Thyroid gland (tissue), 4 donors: ENCODE data around the gene KIF1B. TPM values are rescaled to one million over a fixed set of nuclear protein-coding genes. Genes with fewer than 3 reads are reported as not detected.
"Not testable (repeated sequence)": the region's sequence is repeated elsewhere in the genome, so short reads cannot be mapped to it uniquely, and the experiment has no call there.

ENCODE experiments used
- DNase-seq, 2 donors: peaks; one replicate each; pipeline ENCODE4 v3.0.0-alpha.2; 2019
- H3K27ac ChIP-seq, 3 donors: fragments of 200-600 bp; sonication (generic); 1 replicate in 2 of 3; 2 replicates in 1 of 3; pipeline ENCODE4 v1.5.1; 2016 to 2019; ENCODE audit warnings: mild to moderate bottlenecking in 1 of 3, moderate library complexity in 1 of 3
- H3K27me3 ChIP-seq: fragments of 200-600 bp; sonication (generic); one replicate; pipeline ENCODE4 v1.5.1; 2019
- H3K36me3 ChIP-seq, 2 donors: fragments of 200-600 bp; sonication (generic); one replicate each; pipeline ENCODE4 v1.5.1; 2016 to 2019
- H3K4me1 ChIP-seq, 2 donors: fragments of 200-600 bp; sonication (generic); one replicate each; pipeline ENCODE4 v1.5.1; 2017 to 2019
- H3K4me3 ChIP-seq, 3 donors: fragments of 200-600 bp; sonication (generic); replicated peaks in 1 of 3; 1 replicate in 2 of 3; 2 replicates in 1 of 3; pipeline ENCODE4 v1.5.1; 2016; ENCODE audit warnings: mild to moderate bottlenecking in 1 of 3
- H3K9me3 ChIP-seq: fragments of 200-600 bp; sonication (generic); one replicate; pipeline ENCODE4 v1.5.1; 2017
- CTCF ChIP-seq, 6 experiments: fragments of 200-600 bp in 3 of 6; fragments of 450-650 bp in 3 of 6; sonication (generic) in 3 of 6; IDR thresholded peaks; one replicate each; pipeline ENCODE4 v1.5.1; 2016 to 2019; ENCODE audit warnings: antibody characterized with exemption in 6 of 6, mild to moderate bottlenecking in 2 of 6, inconsistent platforms in 1 of 6, moderate library complexity in 1 of 6
- POLR2A ChIP-seq, 2 donors: fragments of 450-650 bp; IDR thresholded peaks; one replicate each; pipeline ENCODE4 v1.6.1; 2017; ENCODE audit warnings: antibody characterized with exemption in 2 of 2, mild to moderate bottlenecking in 2 of 2, moderate library complexity in 1 of 2
- WGBS, 2 donors: methylation state at CpG; one replicate each; pipeline ENCODE4 v1.1.5; 2017; 5-methylcytosine and 5-hydroxymethylcytosine counted together
- intact Hi-C: fragments of 100-400 bp; cut with DNase I; formaldehyde crosslinking; loops from one replicate; pipeline ENCODE4 v1.15.1; 2023
- total RNA-seq, 4 donors: library from RNA; depleted of rRNA; stranded (reverse); fragments of >200 nt; gene quantifications; one replicate each; pipeline ENCODE4 v1.2.3, GENCODE V29; 2016

Gene KIF1B
- total RNA-seq, 4 donors from 2014 or later, result 51.7 to 70.5 (median 53.5) TPM

GRCh38 chr1:10193288-10193687 lies 17.1 kb upstream of the KIF1B start:
- 87 to 90% methylated on average over 6 of the region's 6 CpGs for WGBS, 2 donors
- Histone ChIP-seq H3K9me3 (no peaks in the 10 kb centered on the region), H3K27ac (no peak overlapping the region), H3K4me3 (no peak overlapping the region), H3K27me3 (no peaks in the 10 kb centered on the region), H3K4me1 (no peaks in the 10 kb centered on the region), H3K36me3 (no peaks in the 10 kb centered on the region)
- intact Hi-C loops, result no loop called here
- TF ChIP-seq POLR2A (IDR thresholded peaks at IDR 0.05) (no peak), CTCF (IDR thresholded peaks at IDR 0.05) (no peak)
- DNase-seq, result no peak

DNA sequence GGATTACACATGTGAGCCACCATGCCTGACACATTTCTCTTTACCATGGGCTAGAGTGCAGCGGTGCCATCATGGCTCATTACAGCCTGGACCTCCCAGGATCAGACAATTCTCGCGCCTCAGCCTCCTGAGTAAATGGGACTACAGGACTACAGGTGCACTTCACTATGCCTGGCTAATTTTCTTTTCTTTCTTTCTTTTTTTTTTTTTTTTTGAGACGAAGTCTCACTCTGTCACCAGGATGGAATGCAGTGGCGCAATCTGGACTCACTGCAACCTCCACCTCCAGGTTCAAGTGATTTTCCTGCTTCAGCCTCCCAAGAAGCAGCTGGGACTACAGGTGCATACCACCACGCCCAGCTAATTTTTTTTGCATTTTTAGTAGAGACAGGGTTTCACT lies 14.8 kb upstream of the KIF1B start:
- TF ChIP-seq CTCF (IDR thresholded peaks at IDR 0.05), result no peak
- TF ChIP-seq POLR2A (IDR thresholded peaks at IDR 0.05), result no peak
- Histone ChIP-seq H3K36me3 (no peaks in the 10 kb centered on the region), H3K9me3 (no peaks in the 10 kb centered on the region), H3K27ac (no peak overlapping the region), H3K4me3 (no peak overlapping the region), H3K27me3 (no peaks in the 10 kb centered on the region), H3K4me1 (no peaks in the 10 kb centered on the region)
- intact Hi-C loops, result no loop called here
- DNase-seq, result peak in 1 of 2 donors; percentile 7
- WGBS, 2 donors, result 83 to 85% methylated on average over 6 of the region's 6 CpGs

DNA sequence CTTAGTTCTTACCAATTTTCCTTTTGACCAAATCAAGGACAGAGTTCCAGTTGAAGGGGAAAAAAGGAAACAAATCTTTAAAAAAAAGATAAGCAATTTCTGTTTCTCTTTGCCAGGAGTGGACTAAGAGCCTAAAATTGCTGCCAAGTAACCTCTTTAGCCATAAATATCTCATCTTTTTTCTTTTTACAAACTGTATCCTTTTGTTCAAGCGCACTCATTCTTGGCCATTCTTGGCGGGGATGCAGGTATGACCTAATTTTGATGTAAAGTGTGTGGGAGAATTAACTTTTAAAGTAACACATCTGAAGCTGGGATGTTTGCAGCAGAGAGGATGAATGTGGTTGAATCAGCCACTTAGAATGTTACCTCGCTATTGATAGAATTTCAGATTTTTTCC lies 13.4 kb upstream of the KIF1B start:
- Histone ChIP-seq H3K4me3 (no peak overlapping the region), H3K4me1 (no peaks in the 10 kb centered on the region), H3K36me3 (no peaks in the 10 kb centered on the region), H3K9me3 (no peaks in the 10 kb centered on the region), H3K27me3 (no peaks in the 10 kb centered on the region), H3K27ac (no peak overlapping the region)
- DNase-seq, result peak in 1 of 2 donors; percentile 6
- WGBS, 2 donors, result 40 to 61% methylated on average over 3 of the region's 3 CpGs
- TF ChIP-seq POLR2A (IDR thresholded peaks at IDR 0.05), result no peak
- no peak for TF ChIP-seq CTCF (IDR thresholded peaks at IDR 0.05)
- intact Hi-C loops, result no loop called here

DNA sequence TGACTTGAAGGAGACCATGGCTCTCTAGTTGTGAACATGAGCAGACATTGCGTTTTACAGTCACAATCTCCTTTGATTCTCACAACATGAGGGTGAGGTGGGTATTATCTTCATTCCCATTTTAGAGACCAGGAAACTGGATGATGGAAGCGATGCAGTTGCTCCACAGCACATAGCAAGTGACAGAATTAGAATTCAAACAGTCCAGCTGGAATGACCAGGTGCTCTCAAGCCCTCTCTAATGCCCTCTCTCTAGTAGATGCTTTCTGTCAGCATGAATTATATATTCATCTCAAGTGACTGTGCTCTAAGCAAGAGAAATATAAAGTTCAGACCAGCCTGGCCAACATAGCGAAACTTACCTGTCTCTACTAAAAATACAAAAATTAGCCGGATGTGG lies 9.8 kb upstream of the KIF1B start:
- no peak overlapping the region for H3K4me3 ChIP-seq
- no peaks in the 10 kb centered on the region for H3K9me3 ChIP-seq
- no peaks in the 10 kb centered on the region for H3K27me3 ChIP-seq
- DNase-seq, result no peak
- no peaks in the 10 kb centered on the region for H3K4me1 ChIP-seq
- no peak for TF ChIP-seq POLR2A (IDR thresholded peaks at IDR 0.05)
- TF ChIP-seq CTCF (IDR thresholded peaks at IDR 0.05), result no peak
- intact Hi-C loops, result no loop called here
- H3K36me3 ChIP-seq, result no peaks in the 10 kb centered on the region
- no peak overlapping the region for H3K27ac ChIP-seq
- 80 to 84% methylated on average over 4 of the region's 4 CpGs for WGBS, 2 donors

DNA sequence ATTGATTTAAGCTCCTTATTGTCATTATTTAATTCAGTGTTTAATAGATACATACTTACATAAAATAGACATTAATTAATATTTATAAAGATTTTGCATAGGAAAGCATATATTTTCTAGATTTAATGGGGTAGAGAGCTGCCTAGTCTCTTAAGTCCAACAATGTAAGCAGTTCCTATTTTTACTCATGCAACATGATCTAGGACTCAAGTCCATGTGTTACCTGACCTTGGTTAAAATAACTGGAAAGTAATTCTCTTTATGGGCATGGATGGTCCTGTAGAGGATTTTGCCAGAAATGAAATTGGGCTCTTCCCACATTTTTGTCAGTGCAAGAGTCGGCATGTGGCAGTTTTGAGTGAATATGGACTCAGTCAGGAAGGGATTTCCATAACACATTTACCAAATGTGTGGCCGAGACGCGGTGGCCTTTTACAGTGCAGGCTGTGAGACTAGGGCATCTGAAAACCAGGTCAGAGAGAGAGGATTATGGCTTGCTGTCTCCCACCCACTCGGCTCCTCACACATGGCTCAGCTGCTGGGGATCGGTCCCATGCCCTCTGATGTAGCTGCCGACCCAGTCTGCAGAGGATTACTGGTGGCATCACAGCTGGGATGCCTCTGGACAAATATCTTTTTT lies 6.2 kb upstream of the KIF1B start:
- TF ChIP-seq POLR2A (IDR thresholded peaks at IDR 0.05) (no peak), CTCF (IDR thresholded peaks at IDR 0.05) (no peak)
- no peaks in the 10 kb centered on the region for H3K9me3 ChIP-seq
- no peaks in the 10 kb centered on the region for H3K36me3 ChIP-seq
- no peak overlapping the region for H3K27ac ChIP-seq
- H3K4me1 ChIP-seq, result no peaks in the 10 kb centered on the region
- 69 to 88% methylated on average over 7 of the region's 7 CpGs for WGBS, 2 donors
- H3K27me3 ChIP-seq, result no peaks in the 10 kb centered on the region
- no peak for DNase-seq
- intact Hi-C loops, result no loop called here
- H3K4me3 ChIP-seq, result no peak overlapping the region

DNA sequence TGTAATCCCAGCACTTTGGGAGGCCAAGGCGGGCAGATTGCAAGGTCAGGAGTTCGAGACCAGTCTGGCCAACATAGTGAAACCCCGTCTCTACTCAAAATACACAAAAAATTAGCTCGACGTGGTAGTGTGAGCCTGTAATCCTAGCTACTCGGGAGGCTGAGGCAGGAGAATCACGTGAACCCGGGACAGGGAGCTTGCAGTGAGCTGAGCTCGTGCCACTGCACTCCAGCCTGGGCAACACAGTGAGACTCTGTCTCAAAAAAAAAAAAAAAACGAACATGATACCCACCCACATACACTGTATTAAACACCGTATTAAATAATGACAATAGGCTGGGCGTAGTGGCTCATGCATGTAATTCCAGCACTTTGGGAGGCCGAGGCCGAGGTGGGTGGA lies 5.2 kb upstream of the KIF1B start:
- DNase-seq, H3K27me3 ChIP-seq, H3K27ac ChIP-seq, H3K4me1 ChIP-seq, H3K4me3 ChIP-seq, intact Hi-C loops, H3K9me3 ChIP-seq, H3K36me3 ChIP-seq: not testable (repeated sequence)
- WGBS, 2 donors, result 89% methylated on average over 14 of the region's 14 CpGs
